Ishikawa (cell line): ENCODE measurements around the gene GRIK2.

Experiments used
- CEBPB ChIP-seq: IDR thresholded peaks from 2 replicates; pipeline ENCODE4 v1.6.1; 2012
- MAX ChIP-seq: IDR thresholded peaks from 2 replicates; pipeline ENCODE4 v1.6.1; 2012
- REST ChIP-seq: IDR thresholded peaks from 2 replicates; pipeline ENCODE4 v1.6.1; 2012; ENCODE audit warnings: low read depth, mild to moderate bottlenecking
- TAF1 ChIP-seq: IDR thresholded peaks from 2 replicates; pipeline ENCODE4 v1.6.1; 2012; ENCODE audit warnings: low read depth, mild to moderate bottlenecking
- TCF12 ChIP-seq: IDR thresholded peaks from 2 replicates; pipeline ENCODE4 v1.6.1; 2012; ENCODE audit warnings: low read depth

DNA sequence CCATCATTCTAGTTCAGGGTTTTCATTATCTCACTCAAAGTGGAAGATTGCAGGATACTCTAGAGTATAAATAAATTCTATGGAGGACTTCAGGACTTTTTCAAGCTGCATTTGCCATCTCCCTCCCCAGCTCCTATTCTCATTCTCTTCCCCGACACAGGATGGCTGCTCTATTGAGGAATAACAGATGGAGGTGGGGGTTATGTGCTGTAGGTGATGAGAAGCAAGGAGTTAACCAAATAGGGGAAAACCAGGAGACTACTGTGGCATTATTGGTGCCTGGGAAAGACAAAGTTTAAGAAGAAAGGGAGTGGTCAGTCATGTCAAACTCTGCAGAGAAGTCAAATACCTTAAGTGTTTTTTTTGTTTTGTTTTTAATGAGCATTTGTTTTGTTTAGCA, 109.3 kb downstream of the GRIK2 start:
- TF ChIP-seq TAF1 (no peak), MAX (no peak), CEBPB (no peak), REST (no peak), TCF12 (no peak)
